Measurements from ENCODE around the gene ZKSCAN5.

- TF ChIP-seq CTCF (IDR thresholded peaks at IDR 0.05) (no peak), POLR2AphosphoS5 (IDR thresholded peaks at IDR 0.05) (no peak), EP300 (IDR thresholded peaks at IDR 0.05) (no peak)
Measured at GRCh38 chr7:99551334-99551733, 46.9 kb downstream of the ZKSCAN5 start.

Data from esophagus muscularis mucosa (tissue), 4 donors.